Measurements from ENCODE around the gene SEPTIN10. TPM values are rescaled to one million over a fixed set of nuclear protein-coding genes. Genes with fewer than 3 reads are reported as not detected.

SEPTIN10 gene
- total RNA-seq, 1 experiment from 2014 or later: 112 TPM

- CTCF ChIA-PET: no interaction called here
- DNase-seq: peak in 1 of 2 experiments; percentile 55
- intact Hi-C loops (cut with micrococcal nuclease; ENCODE audit: unreplicated experiment): no loop called here
Measured at GRCh38 chr2:109516445-109517117, 97.2 kb downstream of the SEPTIN10 start.

GRCh38 chr2:109514857-109515256 is 98.9 kb downstream of the SEPTIN10 start:
- H2AFZ ChIP-seq: no peak overlapping the region
- H3K27ac ChIP-seq: no peak overlapping the region
- no peak overlapping the region for H3K4me2 ChIP-seq
- H3K9me2 ChIP-seq (ENCODE audit: insufficient read depth): no peaks in the 10 kb centered on the region
- no peaks in the 10 kb centered on the region for H3K27me3 ChIP-seq (ENCODE audit: insufficient read depth, low read depth)
- intact Hi-C loops (cut with micrococcal nuclease; ENCODE audit: unreplicated experiment): loop anchor here (5.0 kb wide), 2 partner anchors 108 to 658 kb away; no protein-coding TSS in a partner anchor
- H3K4me1 ChIP-seq (replicated peaks; ENCODE audit: insufficient read depth): peaks cover 5% of the 10 kb centered on the region; the same call in 1 of the 2 replicates
- H3K79me2 ChIP-seq (ENCODE audit: low read depth): no peaks in the 10 kb centered on the region
- DNase-seq: no peak
- no peaks in the 10 kb centered on the region for H3K36me3 ChIP-seq (ENCODE audit: low read depth)
- no peak overlapping the region for H3K4me3 ChIP-seq
- no peaks in the 10 kb centered on the region for H3F3A ChIP-seq (ENCODE audit: insufficient read depth, low read depth)
- ChIA-PET POLR2A (ENCODE audit: unreplicated experiment) (no interaction called here), CTCF (no interaction called here)
- BruUV-seq (replicated peaks): no TSS peak
- no peak for TF ChIP-seq CTCF (conservative IDR thresholded peaks at IDR 0.05)
- no peak for TF ChIP-seq EZH2 (IDR thresholded peaks at IDR 0.05; ENCODE audit: low read depth)
- no peaks in the 10 kb centered on the region for H4K20me1 ChIP-seq (ENCODE audit: insufficient read depth)
- no peaks in the 10 kb centered on the region for H3K9me3 ChIP-seq (ENCODE audit: insufficient read depth, low read depth)

More at GRCh38 chr2:109516445-109517117, 97.2 kb downstream of the SEPTIN10 start:
- no peaks in the 10 kb centered on the region for H3K9me2 ChIP-seq (ENCODE audit: insufficient read depth)
- POLR2A ChIA-PET (ENCODE audit: unreplicated experiment): no interaction called here
- no peak overlapping the region for H3K4me2 ChIP-seq
- H3K36me3 ChIP-seq (ENCODE audit: low read depth): no peaks in the 10 kb centered on the region
- no peak overlapping the region for H3K4me3 ChIP-seq
- H3K4me1 ChIP-seq (replicated peaks; ENCODE audit: insufficient read depth): peaks cover 5% of the 10 kb centered on the region; the same call in 1 of the 2 replicates
- H3K9me3 ChIP-seq (ENCODE audit: insufficient read depth, low read depth): no peaks in the 10 kb centered on the region
- TF ChIP-seq CTCF (conservative IDR thresholded peaks at IDR 0.05) (peak; percentile 65), EZH2 (IDR thresholded peaks at IDR 0.05; ENCODE audit: low read depth) (no peak)
- H3K79me2 ChIP-seq (ENCODE audit: low read depth): no peaks in the 10 kb centered on the region
- no peaks in the 10 kb centered on the region for H3F3A ChIP-seq (ENCODE audit: insufficient read depth, low read depth)
- no peak overlapping the region for H3K27ac ChIP-seq
- H3K27me3 ChIP-seq (ENCODE audit: insufficient read depth, low read depth): no peaks in the 10 kb centered on the region
- no peak overlapping the region for H2AFZ ChIP-seq
- H4K20me1 ChIP-seq (ENCODE audit: insufficient read depth): no peaks in the 10 kb centered on the region
- no TSS peak for BruUV-seq (replicated peaks)

GRCh38 chr2:109513749-109514588 is 99.8 kb downstream of the SEPTIN10 start:
- POLR2A ChIA-PET (ENCODE audit: unreplicated experiment): interaction anchor here (0.5 kb wide), 1 partner anchor 263 kb away, joined by 5 read pairs; no protein-coding TSS in a partner anchor
- no peaks in the 10 kb centered on the region for H3F3A ChIP-seq (ENCODE audit: insufficient read depth, low read depth)
- H2AFZ ChIP-seq: no peak overlapping the region
- H3K9me2 ChIP-seq (ENCODE audit: insufficient read depth): no peaks in the 10 kb centered on the region
- TF ChIP-seq CTCF (conservative IDR thresholded peaks at IDR 0.05) (no peak), EZH2 (IDR thresholded peaks at IDR 0.05; ENCODE audit: low read depth) (no peak)
- intact Hi-C loops (cut with micrococcal nuclease; ENCODE audit: unreplicated experiment): loop anchor here (5.0 kb wide), 2 partner anchors 107 to 657 kb away; no protein-coding TSS in a partner anchor
- H4K20me1 ChIP-seq (ENCODE audit: insufficient read depth): no peaks in the 10 kb centered on the region
- H3K9me3 ChIP-seq (ENCODE audit: insufficient read depth, low read depth): no peaks in the 10 kb centered on the region
- peak overlapping the region; percentile 32 for H3K4me2 ChIP-seq
- CTCF ChIA-PET: interaction anchor here (0.6 to 0.7 kb wide), 4 partner anchors 44 to 385 kb away, joined by 3 to 6 read pairs (median 4); partner anchors contain the start of gene SH3RF3
- peaks cover 5% of the 10 kb centered on the region; the same call in 1 of the 2 replicates for H3K4me1 ChIP-seq (replicated peaks; ENCODE audit: insufficient read depth)
- H3K4me3 ChIP-seq: no peak overlapping the region
- H3K79me2 ChIP-seq (ENCODE audit: low read depth): no peaks in the 10 kb centered on the region
- peak; percentile 40 to 71 for DNase-seq
- BruUV-seq (replicated peaks): no TSS peak
- no peaks in the 10 kb centered on the region for H3K36me3 ChIP-seq (ENCODE audit: low read depth)
- H3K27ac ChIP-seq: 0 out of 2 replicates have a peak overlapping the region, but pooled peaks have one; percentile 7
- H3K27me3 ChIP-seq (ENCODE audit: insufficient read depth, low read depth): no peaks in the 10 kb centered on the region
